GM18858 (cell line): ENCODE measurements around the gene FBXL20.
"Not testable (repeated sequence)": the region's sequence is repeated elsewhere in the genome, so short reads cannot be mapped to it uniquely, and the experiment has no call there.

Source experiments
- ATAC-seq: cut with Tn5 transposase; IDR thresholded peaks from one replicate; pipeline ENCODE4 v1.9.1; 2021; ENCODE audit not compliant: unreplicated experiment

FBXL20 gene

GRCh38 chr17:39385040-39385439 is 16.4 kb downstream of the FBXL20 start:
- ATAC-seq: no peak

GRCh38 chr17:39380144-39380543 is 21.3 kb downstream of the FBXL20 start:
- no peak for ATAC-seq

- ATAC-seq: no peak
Observed at GRCh38 chr17:39376434-39376833, 25.0 kb downstream of the FBXL20 start.

- ATAC-seq: not testable (repeated sequence)
Observed at GRCh38 chr17:39367805-39368204, 33.6 kb downstream of the FBXL20 start.

GRCh38 chr17:39365872-39366271 is 35.6 kb downstream of the FBXL20 start:
- ATAC-seq: no peak

- ATAC-seq: no peak
Observed at GRCh38 chr17:39365242-39365641, 36.2 kb downstream of the FBXL20 start.

- no peak for ATAC-seq
Observed at GRCh38 chr17:39364236-39365025, 37.0 kb downstream of the FBXL20 start.

- ATAC-seq: no peak
Observed at GRCh38 chr17:39361064-39361463, 40.4 kb downstream of the FBXL20 start.

GRCh38 chr17:39360537-39360936 is 40.9 kb downstream of the FBXL20 start:
- ATAC-seq: no peak

- ATAC-seq: no peak
Observed at GRCh38 chr17:39359994-39360393, 41.4 kb downstream of the FBXL20 start.

GRCh38 chr17:39357986-39358385 is 43.4 kb downstream of the FBXL20 start:
- ATAC-seq: no peak

- ATAC-seq: no peak
Observed at GRCh38 chr17:39357488-39357887, 43.9 kb downstream of the FBXL20 start.

- ATAC-seq: no peak
Observed at GRCh38 chr17:39352986-39353385, 48.4 kb downstream of the FBXL20 start.

GRCh38 chr17:39352511-39352910 is 48.9 kb downstream of the FBXL20 start:
- ATAC-seq: no peak

GRCh38 chr17:39351508-39351907 is 49.9 kb downstream of the FBXL20 start:
- no peak for ATAC-seq

- ATAC-seq: no peak
Observed at GRCh38 chr17:39349246-39349645, 52.2 kb downstream of the FBXL20 start.

- not testable (repeated sequence) for ATAC-seq
Observed at GRCh38 chr17:39346863-39347262, 54.6 kb downstream of the FBXL20 start.

- no peak for ATAC-seq
Observed at GRCh38 chr17:39341541-39341940, 59.9 kb downstream of the FBXL20 start.

- no peak for ATAC-seq
Observed at GRCh38 chr17:39340731-39341130, 60.7 kb downstream of the FBXL20 start.

GRCh38 chr17:39339272-39339671 is 62.2 kb downstream of the FBXL20 start:
- ATAC-seq: no peak

- ATAC-seq: not testable (repeated sequence)
Observed at GRCh38 chr17:39337649-39338048, 63.8 kb downstream of the FBXL20 start.

- ATAC-seq: no peak
Observed at GRCh38 chr17:39335704-39336223, 65.7 kb downstream of the FBXL20 start.
